Activated T-helper 1 cell treated with anti-CD3 and anti-CD28 coated beads, Interleukin-12 subunit alpha, Interleukin-12 subunit beta, Interleukin-2, Interleukin-4 antibody, amounts not matched to agents 30 ng/mL and 10 ng/mL and 1 ng/mL, durations not matched to agents 14 hours and 24 hours and 36 hours (primary cell): ENCODE results near the gene CFAP99. TPM values are rescaled to one million over a fixed set of nuclear protein-coding genes. Genes with fewer than 3 reads are reported as not detected.
"Not testable (repeated sequence)": the region's sequence is repeated elsewhere in the genome, so short reads cannot be mapped to it uniquely, and the experiment has no call there.

Experiments
- DNase-seq: peaks from one replicate; pipeline ENCODE4 v3.0.0; 2021; ENCODE audit warnings: low spot score
- H3K27ac Mint-ChIP-seq: one replicate; pipeline ENCODE4 v1.8.0; 2021; ENCODE audit warnings: mild to moderate bottlenecking, mixed read lengths
- H3K27me3 Mint-ChIP-seq: one replicate; pipeline ENCODE4 v1.8.0; 2022; ENCODE audit warnings: mild to moderate bottlenecking, moderate library complexity, mixed read lengths; ENCODE audit not compliant: insufficient read depth
- H3K36me3 Mint-ChIP-seq: one replicate; pipeline ENCODE4 v1.8.0; 2021; ENCODE audit warnings: low read depth, mixed read lengths
- H3K4me1 Mint-ChIP-seq: one replicate; pipeline ENCODE4 v1.8.0; 2021; ENCODE audit warnings: low read depth, mixed read lengths
- H3K4me3 Mint-ChIP-seq: one replicate; pipeline ENCODE4 v1.8.0; 2021; ENCODE audit warnings: mild to moderate bottlenecking, moderate library complexity, mixed read lengths
- H3K9me3 Mint-ChIP-seq: one replicate; pipeline ENCODE4 v1.8.0; 2021; ENCODE audit warnings: mixed read lengths
- intact Hi-C: fragments of 100-400 bp; cut with micrococcal nuclease; formaldehyde crosslinking; loops from one replicate; pipeline ENCODE4 v1.15.1; 2024
- total RNA-seq: library from RNA; stranded (reverse); gene quantifications from 2 replicates; pipeline ENCODE4 v1.2.3, GENCODE V29; 2022

Gene CFAP99
- not detected in 2 replicates for total RNA-seq

GRCh38 chr4:2418650-2419571 is at the start of gene CFAP99:
Gene CFAP99 (plus strand): TSS chr4:2418955.
- DNase-seq = peak; percentile 94
- H3K9me3 Mint-ChIP-seq = no peaks in the 10 kb centered on the region
- H3K27ac Mint-ChIP-seq = peak within 1 kb of the TSS; percentile 82
- H3K4me3 Mint-ChIP-seq = peak within 1 kb of the TSS; percentile 85
- intact Hi-C loops = loop anchor here (1.0 to 10.0 kb wide), 15 partner anchors 22 to 1538 kb away; partner anchors contain the start of genes FAM193A, HAUS3, HTT and HTT-AS
- peaks cover 4% of the 10 kb centered on the region for H3K36me3 Mint-ChIP-seq
- H3K27me3 Mint-ChIP-seq = peaks cover 55% of the 10 kb centered on the region
- peaks cover 39% of the 10 kb centered on the region for H3K4me1 Mint-ChIP-seq

GRCh38 chr4:2370597-2371320 is 48.0 kb upstream of the CFAP99 start:
- peaks cover 9% of the 10 kb centered on the region for H3K9me3 Mint-ChIP-seq
- H3K4me3 Mint-ChIP-seq = no peak overlapping the region
- H3K4me1 Mint-ChIP-seq = no peaks in the 10 kb centered on the region
- DNase-seq = no peak
- H3K27me3 Mint-ChIP-seq = no peaks in the 10 kb centered on the region
- no peaks in the 10 kb centered on the region for H3K36me3 Mint-ChIP-seq
- intact Hi-C loops = no loop called here
- no peak overlapping the region for H3K27ac Mint-ChIP-seq

- Mint-ChIP-seq H3K4me3 (no peak overlapping the region), H3K27me3 (no peaks in the 10 kb centered on the region), H3K4me1 (no peaks in the 10 kb centered on the region), H3K9me3 (peaks cover 9% of the 10 kb centered on the region), H3K27ac (no peak overlapping the region), H3K36me3 (no peaks in the 10 kb centered on the region)
- intact Hi-C loops = no loop called here
- DNase-seq = no peak
Observed at GRCh38 chr4:2371765-2372487, 46.8 kb upstream of the CFAP99 start.

GRCh38 chr4:2372488-2373030 is 46.2 kb upstream of the CFAP99 start:
- H3K4me1 Mint-ChIP-seq = no peaks in the 10 kb centered on the region
- DNase-seq = no peak
- intact Hi-C loops = no loop called here
- H3K4me3 Mint-ChIP-seq = no peak overlapping the region
- H3K27me3 Mint-ChIP-seq = no peaks in the 10 kb centered on the region
- no peaks in the 10 kb centered on the region for H3K36me3 Mint-ChIP-seq
- H3K9me3 Mint-ChIP-seq = peaks cover 9% of the 10 kb centered on the region
- no peak overlapping the region for H3K27ac Mint-ChIP-seq

GRCh38 chr4:2373532-2373931 is 45.2 kb upstream of the CFAP99 start:
- intact Hi-C loops = no loop called here
- H3K4me3 Mint-ChIP-seq = no peak overlapping the region
- no peaks in the 10 kb centered on the region for H3K36me3 Mint-ChIP-seq
- no peak overlapping the region for H3K27ac Mint-ChIP-seq
- DNase-seq = no peak
- no peaks in the 10 kb centered on the region for H3K4me1 Mint-ChIP-seq
- H3K9me3 Mint-ChIP-seq = peaks cover 9% of the 10 kb centered on the region
- H3K27me3 Mint-ChIP-seq = no peaks in the 10 kb centered on the region

- no peak overlapping the region for H3K27ac Mint-ChIP-seq
- no peaks in the 10 kb centered on the region for H3K4me1 Mint-ChIP-seq
- intact Hi-C loops = no loop called here
- no peaks in the 10 kb centered on the region for H3K27me3 Mint-ChIP-seq
- H3K9me3 Mint-ChIP-seq = no peaks in the 10 kb centered on the region
- H3K36me3 Mint-ChIP-seq = no peaks in the 10 kb centered on the region
- no peak for DNase-seq
- H3K4me3 Mint-ChIP-seq = no peak overlapping the region
Observed at GRCh38 chr4:2375427-2375826, 43.3 kb upstream of the CFAP99 start.

GRCh38 chr4:2377241-2377640 is 41.5 kb upstream of the CFAP99 start:
- intact Hi-C loops = no loop called here
- H3K27ac Mint-ChIP-seq = no peak overlapping the region
- no peaks in the 10 kb centered on the region for H3K9me3 Mint-ChIP-seq
- no peaks in the 10 kb centered on the region for H3K4me1 Mint-ChIP-seq
- H3K4me3 Mint-ChIP-seq = no peak overlapping the region
- no peaks in the 10 kb centered on the region for H3K36me3 Mint-ChIP-seq
- peaks cover 3% of the 10 kb centered on the region for H3K27me3 Mint-ChIP-seq
- DNase-seq = no peak

GRCh38 chr4:2378401-2378800 is 40.4 kb upstream of the CFAP99 start:
- no peak for DNase-seq
- intact Hi-C loops = no loop called here
- Mint-ChIP-seq H3K4me3 (no peak overlapping the region), H3K27me3 (peaks cover 3% of the 10 kb centered on the region), H3K27ac (no peak overlapping the region), H3K36me3 (no peaks in the 10 kb centered on the region), H3K9me3 (no peaks in the 10 kb centered on the region), H3K4me1 (no peaks in the 10 kb centered on the region)

- no peaks in the 10 kb centered on the region for H3K36me3 Mint-ChIP-seq
- intact Hi-C loops = no loop called here
- no peaks in the 10 kb centered on the region for H3K4me1 Mint-ChIP-seq
Observed at GRCh38 chr4:2378898-2379297, 39.9 kb upstream of the CFAP99 start.

GRCh38 chr4:2380589-2380988 is 38.2 kb upstream of the CFAP99 start:
- H3K9me3 Mint-ChIP-seq, intact Hi-C loops, H3K36me3 Mint-ChIP-seq, H3K4me3 Mint-ChIP-seq, H3K27ac Mint-ChIP-seq, DNase-seq, H3K4me1 Mint-ChIP-seq, H3K27me3 Mint-ChIP-seq: not testable (repeated sequence)

More at GRCh38 chr4:2378898-2379297, 39.9 kb upstream of the CFAP99 start:
- Mint-ChIP-seq H3K27me3 (peaks cover 3% of the 10 kb centered on the region), H3K9me3 (no peaks in the 10 kb centered on the region), H3K27ac (no peak overlapping the region), H3K4me3 (no peak overlapping the region)
- no peak for DNase-seq

- H3K27ac Mint-ChIP-seq, H3K9me3 Mint-ChIP-seq, intact Hi-C loops, H3K4me1 Mint-ChIP-seq, DNase-seq, H3K4me3 Mint-ChIP-seq, H3K36me3 Mint-ChIP-seq, H3K27me3 Mint-ChIP-seq: not testable (repeated sequence)
Observed at GRCh38 chr4:2382769-2383202, 36.0 kb upstream of the CFAP99 start.

- H3K4me3 Mint-ChIP-seq, H3K4me1 Mint-ChIP-seq, H3K27me3 Mint-ChIP-seq, H3K27ac Mint-ChIP-seq, H3K36me3 Mint-ChIP-seq, H3K9me3 Mint-ChIP-seq, intact Hi-C loops, DNase-seq: not testable (repeated sequence)
Observed at GRCh38 chr4:2383220-2383631, 35.5 kb upstream of the CFAP99 start.
